Heart left ventricle (tissue), 13 donors: Measurements from ENCODE around the gene PHC3.

Source experiments
- CTCF ChIP-seq, 12 donors: fragments of 200-600 bp; sonication (generic) in 4 of 12; IDR thresholded peaks; one replicate each; pipeline versions ENCODE4 v1.5.0 to v1.8.0; 2018 to 2022; ENCODE audit warnings: antibody characterized with exemption in 12 of 12, mild to moderate bottlenecking in 5 of 12
- POLR2A ChIP-seq, 2 donors: fragments of 450-650 bp; IDR thresholded peaks; one replicate each; pipeline ENCODE4 v1.6.1; 2017; ENCODE audit warnings: antibody characterized with exemption in 2 of 2, mild to moderate bottlenecking in 2 of 2, moderate library complexity in 2 of 2
- donor health status: ischemic (EF 13 %, LVEDD 7.1; RV severe dilation, severe dysfunction).
- donor health status: DM: no; HTN: yes; CAD: no.
- donor health status: DM: no; HTN: no; CAD: no.
- donor health status: ischemic (EF 25% LVEDD 6.9; RV normal size, moderate dysfunction).
- donor health status: ischemic (EF 25% LVEDD 5.7; RV mildly dilated, moderate dysfunction).
- donor health status: ischemic (EF 35%, LVEDD 5.7; RV mildly dilated, moderate dysfunction).
- donor health status: nonischemic (EF 11% LVEDD 7.7; RV severe dilation, severe dysfunction).
- donor health status: DM: yes; HTN: yes; CAD: no.
- donor health status: PGD.
- donor health status: ischemic (EF 29% LVEDD 5.4; RV normal size, mild dysfunction).
- donor health status: nonischemic (EF 23%, LVEDD 6.1; RV moderate dilation, normal function).

- TF ChIP-seq CTCF (IDR thresholded peaks at IDR 0.05) (no peak), POLR2A (IDR thresholded peaks at IDR 0.05) (no peak)
These were observed 38.3 kb upstream of the PHC3 start for GRCh38 chr3:170219850-170220249.
